NB4 (cell line): Measurements from ENCODE around the gene MAPRE2.

Source experiments
- DNase-seq: peaks from one replicate; pipeline ENCODE4 v3.0.0; 2010; ENCODE audit warnings: low read depth
- H3K4me3 ChIP-seq: one replicate; pipeline ENCODE4 v1.5.1; 2011; ENCODE audit warnings: mild to moderate bottlenecking, low read depth, low read length, moderate library complexity
- CTCF ChIP-seq: IDR thresholded peaks from one replicate; pipeline ENCODE4 v1.5.1; 2012; ENCODE audit warnings: low read depth, low read length
- MAX ChIP-seq: IDR thresholded peaks from 2 replicates; pipeline ENCODE4 v1.6.1; 2011; ENCODE audit warnings: low read depth, low read length
- MYC ChIP-seq: IDR thresholded peaks from 2 replicates; pipeline ENCODE4 v1.6.1; 2011; ENCODE audit warnings: low read depth, low read length
- POLR2A ChIP-seq: IDR thresholded peaks from 2 replicates; pipeline ENCODE4 v1.6.1; 2011; ENCODE audit warnings: mild to moderate bottlenecking; ENCODE audit not compliant: insufficient read length; ENCODE audit errors: extremely low read depth

Gene MAPRE2

GRCh38 chr18:35038029-35038428 is 3.2 kb upstream of the MAPRE2 start:
- H3K4me3 ChIP-seq, result no peak overlapping the region

GRCh38 chr18:35038881-35039491 is 2.2 kb upstream of the MAPRE2 start:
- peak; percentile 80 for DNase-seq
- TF ChIP-seq MAX, result peak; percentile 30; the same call in 1 of the 2 replicates
- TF ChIP-seq CTCF, result no peak
- no peak overlapping the region for H3K4me3 ChIP-seq

More at GRCh38 chr18:35038029-35038428, 3.2 kb upstream of the MAPRE2 start:
- no peak for TF ChIP-seq CTCF
- TF ChIP-seq POLR2A, result no peak
- TF ChIP-seq MAX, result no peak
- no peak for TF ChIP-seq MYC
- no peak for DNase-seq

- DNase-seq, result no peak
- H3K4me3 ChIP-seq, result peak overlapping the region; percentile 61
- TF ChIP-seq MAX (no peak), MYC (no peak), CTCF (no peak), POLR2A (no peak)
These were observed 600 bp upstream of the MAPRE2 start for GRCh38 chr18:35040638-35040987.

DNA sequence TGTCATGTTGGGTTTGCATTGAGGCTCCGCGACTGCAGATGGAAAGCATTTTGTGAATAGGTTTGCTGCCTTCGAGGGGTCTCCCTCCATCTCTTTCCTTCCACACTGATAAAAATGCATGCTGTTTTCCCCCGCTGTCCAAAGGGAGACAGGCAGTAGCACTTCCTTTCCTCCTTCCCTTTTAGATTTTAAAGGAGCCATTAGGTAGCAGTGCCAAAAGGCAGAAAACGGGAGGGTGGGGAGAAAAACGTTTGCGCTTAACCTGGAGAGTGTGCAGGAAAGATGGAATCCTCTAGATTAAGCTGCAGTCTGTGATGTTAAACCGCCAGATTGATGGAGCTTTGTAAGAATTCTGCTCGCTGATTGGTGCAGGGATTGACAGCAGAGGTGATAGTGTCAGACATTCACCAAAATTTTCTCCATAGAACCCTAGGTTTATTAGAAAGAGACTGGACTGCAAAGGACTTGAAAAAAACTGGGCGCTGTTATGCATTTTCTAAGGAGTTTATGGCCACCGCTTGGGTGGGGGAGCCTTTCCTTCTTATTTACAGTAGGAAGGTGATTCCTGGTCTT is 688 bp downstream of the MAPRE2 start:
- H3K4me3 ChIP-seq, result peak overlapping the region; percentile 90
- DNase-seq, result no peak
- TF ChIP-seq CTCF, result no peak
- TF ChIP-seq POLR2A, result no peak
- TF ChIP-seq MYC, result no peak
- no peak for TF ChIP-seq MAX

- peak overlapping the region; percentile 90 for H3K4me3 ChIP-seq
- DNase-seq, result no peak
- no peak for TF ChIP-seq MYC
- no peak for TF ChIP-seq POLR2A
- no peak for TF ChIP-seq MAX
- TF ChIP-seq CTCF, result no peak
These were observed 1.3 kb downstream of the MAPRE2 start for GRCh38 chr18:35042389-35043071.
